ENCODE results near the gene ELFN2. TPM values are rescaled to one million over a fixed set of nuclear protein-coding genes. Genes with fewer than 3 reads are reported as not detected.

The ELFN2 gene
- total and polyA plus RNA-seq, 4 donors: 0.07 to 0.19 (median 0.08) TPM; not detected in 1

GRCh38 chr22:37439347-37439746, 12.1 kb upstream of the ELFN2 start:
- 84% methylated on average over 5 of the region's 5 CpGs for WGBS
- Histone ChIP-seq H3K27ac (ENCODE audit: low read depth in 1 of 2, low read length in 2 of 2) (no peak overlapping the region), H3K36me3 (ENCODE audit: control insufficient read depth in 4 of 4, insufficient read depth in 3 of 4, low read depth in 1 of 4, low read length in 3 of 4) (no peaks in the 10 kb centered on the region), H3K4me1 (ENCODE audit: control insufficient read depth in 4 of 4, insufficient read depth in 4 of 4, low read length in 3 of 4) (no peaks in the 10 kb centered on the region), H3K4me3 (ENCODE audit: low read depth in 1 of 3, low read length in 3 of 3) (no peak overlapping the region), H3K9ac (ENCODE audit: low read depth in 1 of 2, low read length in 2 of 2) (no peak overlapping the region), H3K9me3 (ENCODE audit: control insufficient read depth in 4 of 4, low read length in 3 of 4) (peaks cover 0 to 4% (median 2%) of the 10 kb centered on the region in 4 donors), H3K27me3 (ENCODE audit: control insufficient read depth in 4 of 4, insufficient read depth in 4 of 4, low read length in 3 of 4) (no peaks in the 10 kb centered on the region)
- DNase-seq (ENCODE audit: low spot score): no peak
- TF ChIP-seq TAF1 (conservative IDR thresholded peaks at IDR 0.05) (no peak), NR2F2 (IDR thresholded peaks at IDR 0.05) (no peak), CTCF (IDR thresholded peaks at IDR 0.05; ENCODE audit: low read depth, low read length, missing input control) (no peak), FOXA2 (IDR thresholded peaks at IDR 0.05) (no peak), HNF4A (conservative IDR thresholded peaks at IDR 0.05) (no peak), JUND (IDR thresholded peaks at IDR 0.05) (no peak), RXRA (IDR thresholded peaks at IDR 0.05) (no peak), HNF4G (IDR thresholded peaks at IDR 0.05) (no peak), ZBTB33 (IDR thresholded peaks at IDR 0.05) (no peak), MAX (IDR thresholded peaks at IDR 0.05) (no peak), SP1 (IDR thresholded peaks at IDR 0.05) (no peak), RAD21 (IDR thresholded peaks at IDR 0.05) (no peak), ATF3 (IDR thresholded peaks at IDR 0.05) (no peak), FOXA1 (IDR thresholded peaks at IDR 0.05) (no peak), REST (IDR thresholded peaks at IDR 0.05) (no peak)

- Histone ChIP-seq H3K9me3 (ENCODE audit: control insufficient read depth in 4 of 4, low read length in 3 of 4) (peaks cover 0 to 4% (median 2%) of the 10 kb centered on the region in 4 donors), H3K4me3 (ENCODE audit: low read depth in 1 of 3, low read length in 3 of 3) (no peak overlapping the region), H3K9ac (ENCODE audit: low read depth in 1 of 2, low read length in 2 of 2) (no peak overlapping the region), H3K36me3 (ENCODE audit: control insufficient read depth in 4 of 4, insufficient read depth in 3 of 4, low read depth in 1 of 4, low read length in 3 of 4) (no peaks in the 10 kb centered on the region), H3K4me1 (ENCODE audit: control insufficient read depth in 4 of 4, insufficient read depth in 4 of 4, low read length in 3 of 4) (no peaks in the 10 kb centered on the region), H3K27me3 (ENCODE audit: control insufficient read depth in 4 of 4, insufficient read depth in 4 of 4, low read length in 3 of 4) (no peaks in the 10 kb centered on the region), H3K27ac (ENCODE audit: low read depth in 1 of 2, low read length in 2 of 2) (no peak overlapping the region)
- WGBS: 94% methylated on average over 5 of the region's 5 CpGs
- DNase-seq (ENCODE audit: low spot score): no peak
- no peak for TF ChIP-seq RAD21 (IDR thresholded peaks at IDR 0.05)
- no peak for TF ChIP-seq TAF1 (conservative IDR thresholded peaks at IDR 0.05)
- no peak for TF ChIP-seq EGR1 (IDR thresholded peaks at IDR 0.05; ENCODE audit: low read depth in 2 of 2)
- TF ChIP-seq RXRA (IDR thresholded peaks at IDR 0.05): no peak
- no peak for TF ChIP-seq NR2F2 (IDR thresholded peaks at IDR 0.05)
- TF ChIP-seq FOXA2 (IDR thresholded peaks at IDR 0.05): no peak
- no peak for TF ChIP-seq SP1 (IDR thresholded peaks at IDR 0.05)
- TF ChIP-seq MAX (IDR thresholded peaks at IDR 0.05): no peak
- no peak for TF ChIP-seq JUND (IDR thresholded peaks at IDR 0.05)
- TF ChIP-seq CTCF (IDR thresholded peaks at IDR 0.05; ENCODE audit: low read depth, low read length, missing input control): no peak
- TF ChIP-seq YY1 (IDR thresholded peaks at IDR 0.05): no peak
- no peak for TF ChIP-seq ATF3 (IDR thresholded peaks at IDR 0.05)
- no peak for TF ChIP-seq HNF4A (conservative IDR thresholded peaks at IDR 0.05)
- no peak for TF ChIP-seq HNF4G (IDR thresholded peaks at IDR 0.05)
Measured at GRCh38 chr22:37435970-37436603, 8.8 kb upstream of the ELFN2 start.

Measured in liver (tissue), 9 donors.